K562 (cell line): ENCODE results near the gene ARHGEF7. TPM values are rescaled to one million over a fixed set of nuclear protein-coding genes. Genes with fewer than 3 reads are reported as not detected.

Source experiments
- ATAC-seq: fragments of 200-7000 bp; cut with Tn5 transposase; 3 replicates; pipeline ENCODE4 v1.9.1; 2020; ENCODE audit warnings: moderate library complexity
- BruUV-seq: library from RNA; stranded (reverse); fragments of 400-500 nt; replicated peaks from 2 replicates; lab custom pipeline; 2021; lab: Mats Ljungman, UMichigan
- CTCF ChIA-PET: fragments of 300-600 bp; formaldehyde crosslinking; extraction: SDS; loops from one replicate; lab custom pipeline; 2021; ENCODE audit warnings: low intra/inter-chr PET ratio; lab: Yijun Ruan, JAX
- POLR2A ChIA-PET: fragments of 300-600, 350-650 bp; sonication (Branson Sonifier 250); formaldehyde crosslinking; extraction: SDS; loops from one replicate; lab custom pipeline; 2021; ENCODE audit warnings: antibody characterized with exemption, inconsistent platforms; lab: Yijun Ruan, JAX
- DNase-seq, 4 experiments: peaks; one replicate each; pipeline versions ENCODE4 v3.0.0 to v3.0.0-alpha.2; 2011 to 2018; ENCODE audit warnings: low spot score in 3 of 4, mixed read lengths in 3 of 4; ENCODE audit errors: extremely low read depth in 1 of 4
- FAIRE-seq: peaks from 2 replicates; lab custom pipeline; 2011; peaks lifted over from hg19 to GRCh38; lab: Jason Lieb, UNC
- H2AFZ ChIP-seq: 2 replicates; pipeline ENCODE4 v1.6.0; 2011; ENCODE audit warnings: low read depth, low read length, control low read depth, inconsistent platforms
- H3K27ac ChIP-seq: fragments of 200-600 bp; 3 replicates; pipeline ENCODE4 v1.8.0; 2011; ENCODE audit warnings: low read depth, mild to moderate bottlenecking, control low read depth, inconsistent platforms, low read length, moderate library complexity, mixed read lengths; ENCODE audit errors: extremely low read depth
- H3K27me3 ChIP-seq, 2 experiments: fragments of 300-600 bp in 1 of 2; 2 replicates in 1 of 2; 3 replicates in 1 of 2; pipeline versions ENCODE4 v1.6.0 to v1.8.0; 2011; ENCODE audit warnings: inconsistent platforms in 2 of 2, low read length in 2 of 2, mild to moderate bottlenecking in 1 of 2, mixed read lengths in 1 of 2, moderate library complexity in 1 of 2; ENCODE audit not compliant: control insufficient read depth in 2 of 2, insufficient read depth in 2 of 2
- H3K36me3 ChIP-seq: fragments of 300-600 bp; 3 replicates; pipeline ENCODE4 v1.8.0; 2011; ENCODE audit warnings: mild to moderate bottlenecking, low read length, inconsistent platforms; ENCODE audit not compliant: control insufficient read depth, insufficient read depth
- H3K4me1 ChIP-seq, 2 experiments: fragments of 200-600 bp in 1 of 2; replicated peaks in 1 of 2; 2 replicates in 1 of 2; 3 replicates in 1 of 2; pipeline versions ENCODE4 v1.5.1 to v1.8.0; 2011; ENCODE audit warnings: inconsistent platforms in 2 of 2, low read length in 2 of 2, mild to moderate bottlenecking in 1 of 2, mixed read lengths in 1 of 2, moderate library complexity in 1 of 2; ENCODE audit not compliant: control insufficient read depth in 2 of 2, insufficient read depth in 2 of 2
- H3K4me2 ChIP-seq: 2 replicates; pipeline ENCODE4 v1.6.1; 2011; ENCODE audit warnings: low read length, control low read depth, inconsistent platforms, mixed read lengths; ENCODE audit not compliant: insufficient read depth
- H3K4me3 ChIP-seq: fragments of 200-600 bp; sonication (generic), shearing (Covaris generic); 2 replicates; pipeline ENCODE4 v1.5.1; 2016; ENCODE audit warnings: control low read depth, inconsistent platforms
- H3K79me2 ChIP-seq: fragments of 200-600 bp; 3 replicates; pipeline ENCODE4 v1.8.0; 2011; ENCODE audit warnings: low read length, inconsistent platforms; ENCODE audit not compliant: control insufficient read depth, insufficient read depth
- H3K9ac ChIP-seq, 2 experiments: 2 replicates each; pipeline versions ENCODE4 v1.6.0 to v1.6.1; 2011; ENCODE audit warnings: low read depth in 2 of 2, low read length in 2 of 2, control low read depth in 1 of 2, inconsistent platforms in 1 of 2, mild to moderate bottlenecking in 1 of 2, mixed read lengths in 1 of 2; ENCODE audit not compliant: insufficient read depth in 1 of 2
- H3K9me1 ChIP-seq: one replicate; pipeline ENCODE4 v1.6.0; 2011; ENCODE audit warnings: inconsistent platforms, mild to moderate bottlenecking, low read length, moderate library complexity; ENCODE audit not compliant: control insufficient read depth, insufficient read depth
- H3K9me3 ChIP-seq: replicated peaks from 2 replicates; pipeline ENCODE4 v1.5.1; 2011; ENCODE audit warnings: low read depth, low read length, inconsistent platforms; ENCODE audit not compliant: control insufficient read depth, insufficient read depth
- H4K20me1 ChIP-seq: replicated peaks from 2 replicates; pipeline ENCODE4 v1.6.1; 2011; ENCODE audit warnings: low read length, inconsistent platforms, mixed read lengths; ENCODE audit not compliant: control insufficient read depth, insufficient read depth
- DMBX1 ChIP-seq: fragments of 250-450 bp; sonication (Bioruptor Pico); IDR thresholded peaks from 2 replicates; pipeline ENCODE4 v1.8.0; 2022; ENCODE audit warnings: inconsistent platforms, mild to moderate bottlenecking, moderate library complexity, borderline replicate concordance
- ERF ChIP-seq: fragments of 450-650 bp; formaldehyde crosslinking; IDR thresholded peaks from 2 replicates; pipeline ENCODE4 v1.4.0; 2020; ENCODE audit warnings: mild to moderate bottlenecking, mixed read lengths
- UBTF ChIP-seq, 2 experiments: IDR thresholded peaks; 2 replicates each; pipeline ENCODE4 v1.6.1; 2012; ENCODE audit warnings: improper control_type of control experiment in 2 of 2, low read depth in 2 of 2, low read length in 2 of 2, borderline replicate concordance in 1 of 2
- ZNF197 ChIP-seq: fragments of 200-800 bp; sonication (Bioruptor generic); IDR thresholded peaks from 2 replicates; pipeline ENCODE4 v1.6.1; 2016; ENCODE audit warnings: low read depth, missing genetic modification characterization, missing compliant biosample characterization
- WGBS: fragments of 100-300 bp; shearing (Covaris generic); methylation state at CpG from one replicate; pipeline ENCODE4 v1.1.6; 2016; ENCODE audit warnings: low coverage, mixed read lengths; ENCODE audit not compliant: insufficient coverage; ENCODE audit errors: missing lambda C conversion rate; 5-methylcytosine and 5-hydroxymethylcytosine counted together
- in situ Hi-C: fragments of 300-500 bp; cut with MboI; formaldehyde crosslinking; loops from 4 replicates; pipeline ENCODE4 v1.15.0; 2018; ENCODE audit warnings: inconsistent platforms, mixed read lengths
- intact Hi-C: fragments of 100-400 bp; cut with micrococcal nuclease; formaldehyde crosslinking; loops from 2 replicates; pipeline ENCODE4 v1.14.2; 2022
- polyA plus RNA-seq, 8 experiments: library from polyadenylated mRNA; depleted of rRNA in 4 of 8; stranded (reverse) in 5 of 8; unstranded in 3 of 8; fragments of >200 nt; fragmentation: Nextera tagmentation in 2 of 8; fragmentation: Illumina TruSeq in 1 of 8; extraction: Ambion mirVana in 2 of 8; extraction: Trizol in 1 of 8; gene quantifications; 2 replicates each; pipeline versions ENCODE4 v1.2.1 to v1.2.3, GENCODE V29; 2011 to 2014; ENCODE audit warnings: inconsistent platforms in 1 of 8, missing spikeins in 1 of 8
- total RNA-seq, 7 experiments: library from RNA; depleted of rRNA in 6 of 7; stranded (reverse); fragments of >200 nt in 6 of 7; fragmentation: Illumina TruSeq in 2 of 7; extraction: Trizol in 2 of 7; gene quantifications; 2 replicates each; pipeline versions ENCODE4 v1.2.1 to v1.2.3, GENCODE V29; 2011 to 2021; ENCODE audit warnings: low replicate concordance in 1 of 7

The ARHGEF7 gene
- total and polyA plus RNA-seq, 9 of the 15 experiments (the other 6 are each of a cell fraction or from before 2014, with no cell fraction given), result 2.1 to 26.8 (median 17.5) TPM

- H3K27me3 ChIP-seq, result no peaks in the 10 kb centered on the region
- H3K4me3 ChIP-seq, result no peak overlapping the region
- BruUV-seq, result no TSS peak
- TF ChIP-seq UBTF (IDR thresholded peaks at IDR 0.05; ENCODE audit: borderline replicate concordance in 1 of 2, low read depth in 2 of 2, low read length in 2 of 2) (no peak), ZNF197 (CRISPR knock-in tag) (no peak), ERF (CRISPR knock-in tag) (no peak), DMBX1 (CRISPR knock-in tag) (no peak)
- H3K4me2 ChIP-seq, result no peak overlapping the region
- H4K20me1 ChIP-seq, result no peaks in the 10 kb centered on the region; the same call in 1 of the 2 replicates
- DNase-seq (no peak), ATAC-seq (no peak), FAIRE-seq (no peak)
- H3K79me2 ChIP-seq, result peaks cover 18% of the 10 kb centered on the region
- H2AFZ ChIP-seq, result no peak overlapping the region
- H3K4me1 ChIP-seq, result peaks cover 0 to 12% of the 10 kb centered on the region in 2 experiments; a peak in 2 of 5 replicates
- WGBS, result 83% methylated on average over 9 of the region's 13 CpGs
- ChIA-PET CTCF (no interaction called here), POLR2A (interaction anchor here (1.0 to 1.5 kb wide), 2 partner anchors 9 to 11 kb away, joined by 3 read pairs; no protein-coding TSS in a partner anchor)
- H3K9ac ChIP-seq, result no peak overlapping the region
- H3K27ac ChIP-seq, result no peak overlapping the region
- H3K9me1 ChIP-seq, result no peaks in the 10 kb centered on the region
- no peaks in the 10 kb centered on the region for H3K9me3 ChIP-seq
- intact Hi-C loops (no loop called here), in situ Hi-C loops (no loop called here)
- H3K36me3 ChIP-seq, result no peaks in the 10 kb centered on the region; the same call in 2 of the 3 replicates
Measured at GRCh38 chr13:111217641-111218040, 102.5 kb downstream of the ARHGEF7 start.
